CMK (cell line): ENCODE results near the gene ZNF683.
"Not testable (repeated sequence)": the region's sequence is repeated elsewhere in the genome, so short reads cannot be mapped to it uniquely, and the experiment has no call there.

Experiments used
- DNase-seq: peaks from one replicate; pipeline ENCODE4 v3.0.0-alpha.2; 2010; ENCODE audit warnings: low read depth

ZNF683 gene

DNA sequence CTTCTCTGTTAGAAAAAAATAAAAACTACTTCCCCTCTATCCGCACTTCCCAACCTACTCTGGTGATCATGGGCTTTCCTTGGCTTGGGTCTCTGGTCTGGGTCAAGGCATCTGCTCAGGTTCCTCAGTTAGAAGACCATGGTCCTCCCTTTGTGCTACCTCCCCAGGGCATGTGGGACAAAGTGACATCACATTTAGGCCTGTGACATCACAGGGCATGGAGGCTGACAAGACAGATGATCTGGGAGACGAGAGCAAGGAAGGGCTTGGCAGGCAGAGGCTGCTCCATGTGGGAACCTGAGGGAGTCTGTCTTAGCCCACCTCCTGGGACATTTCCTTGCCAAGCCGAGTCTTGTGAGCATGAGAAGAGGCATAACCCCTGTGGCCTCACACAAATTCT, at the start of gene ZNF683:
ZNF683 (minus strand) TSS at position 140 of the 400 bp plus-strand sequence. CDS start 4,179 bp downstream, outside the sequence.
- DNase-seq, result not testable (repeated sequence)

- no peak for DNase-seq
Observed at GRCh38 chr1:26419494-26419893, 46.9 kb upstream of the ZNF683 start.

DNA sequence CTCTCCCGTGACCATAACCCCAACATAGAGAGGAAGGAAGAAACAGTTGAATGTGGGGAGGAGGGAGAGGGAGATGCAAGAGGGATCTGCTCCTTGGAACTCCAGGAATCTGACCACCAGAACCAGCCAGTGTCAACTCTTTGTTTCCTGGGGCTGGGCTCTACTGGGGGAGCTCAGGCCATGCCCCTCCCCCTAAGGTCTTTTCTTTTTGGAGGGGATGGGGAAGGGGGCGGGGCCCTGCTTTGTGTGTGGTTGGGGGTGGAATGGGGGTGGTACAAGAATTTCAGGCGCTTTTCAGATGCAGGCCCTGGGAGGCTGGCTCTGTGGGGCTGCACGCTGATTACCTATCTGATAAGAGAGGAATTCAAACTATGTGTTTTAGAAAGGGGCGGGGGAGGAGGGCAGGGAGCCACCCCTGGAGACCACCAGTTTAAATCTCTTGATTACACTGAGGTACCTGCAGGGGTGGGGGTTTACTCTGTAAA, 46.4 kb upstream of the ZNF683 start:
- DNase-seq, result no peak

DNA sequence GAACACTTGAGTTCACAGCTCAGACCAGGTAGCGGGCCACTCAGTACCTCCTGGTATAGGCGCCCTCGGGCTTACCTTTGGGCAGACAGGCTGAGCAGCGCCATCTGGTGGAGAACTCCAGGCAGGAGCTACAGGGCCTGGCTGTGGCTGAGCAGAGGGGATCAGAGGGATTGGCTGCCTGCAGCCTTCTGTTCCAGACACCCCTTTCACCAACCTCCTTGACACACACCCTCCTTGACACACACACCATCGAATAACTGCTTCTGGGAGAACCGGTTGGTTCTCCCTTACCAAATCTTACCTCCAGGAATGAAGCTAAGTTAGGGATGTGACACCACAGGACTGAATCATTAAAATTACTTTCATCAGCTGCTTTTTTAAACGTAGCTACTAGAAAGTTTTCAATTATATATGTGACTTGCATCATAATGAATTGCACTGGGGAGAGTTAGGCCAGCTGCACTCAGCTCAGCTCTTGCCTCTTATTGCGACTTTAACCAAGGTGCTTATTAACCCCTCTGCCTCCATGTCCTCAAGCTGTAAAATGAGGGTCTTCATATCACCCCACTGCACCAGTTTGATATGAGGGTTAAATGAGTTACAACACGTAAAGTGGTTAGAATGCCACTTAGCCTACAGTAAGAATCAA, 44.7 kb upstream of the ZNF683 start:
- peak; percentile 65 for DNase-seq

- no peak for DNase-seq
Observed at GRCh38 chr1:26413031-26413430, 40.5 kb upstream of the ZNF683 start.

GRCh38 chr1:26412180-26412840, 39.8 kb upstream of the ZNF683 start:
- DNase-seq, result no peak

- no peak for DNase-seq
Observed at GRCh38 chr1:26411624-26412074, 39.1 kb upstream of the ZNF683 start.

DNA sequence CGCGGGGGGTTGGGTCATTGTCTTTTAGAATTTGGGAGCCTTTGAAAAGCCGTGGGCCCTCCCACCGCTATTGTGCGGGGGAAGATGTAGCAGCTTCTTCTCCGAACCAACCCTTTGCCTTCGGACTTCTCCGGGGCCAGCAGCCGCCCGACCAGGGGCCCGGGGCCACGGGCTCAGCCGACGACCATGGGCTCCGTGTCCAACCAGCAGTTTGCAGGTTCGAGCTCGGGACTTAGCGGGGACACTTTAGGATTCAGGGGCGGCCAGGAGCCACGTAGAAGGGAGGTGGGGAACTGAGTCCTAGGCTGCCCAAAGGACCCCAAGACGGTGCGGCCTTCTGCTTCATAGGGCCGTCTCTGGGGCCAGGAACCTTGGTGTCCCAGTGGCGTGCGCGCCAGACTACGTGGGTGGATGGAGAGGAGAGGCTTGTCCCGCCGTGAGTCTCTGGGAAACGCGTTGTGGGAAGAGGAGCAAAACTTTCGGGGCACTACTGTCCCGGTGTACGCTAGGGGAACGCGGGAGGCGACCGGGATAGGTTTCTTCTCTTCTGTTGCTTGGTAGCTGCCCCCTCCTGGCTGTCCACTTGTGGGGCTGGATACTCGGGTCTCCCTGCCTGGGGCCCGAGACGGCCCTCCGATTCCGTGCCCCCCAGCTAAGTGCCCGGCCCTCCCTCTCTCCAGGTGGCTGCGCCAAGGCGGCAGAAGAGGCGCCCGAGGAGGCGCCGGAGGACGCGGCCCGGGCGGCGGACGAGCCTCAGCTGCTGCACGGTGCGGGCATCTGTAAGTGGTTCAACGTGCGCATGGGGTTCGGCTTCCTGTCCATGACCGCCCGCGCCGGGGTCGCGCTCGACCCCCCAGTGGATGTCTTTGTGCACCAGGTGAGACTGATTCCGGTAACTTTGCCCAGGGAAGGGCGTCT, 38.4 kb upstream of the ZNF683 start, which contains the start of gene LIN28A:
LIN28A (plus strand) TSS at position 112 of the 918 bp plus-strand sequence; CDS start at position 187, 75 bp downstream.
- DNase-seq, result no peak

- DNase-seq, result no peak
Observed at GRCh38 chr1:26409191-26409807, 36.7 kb upstream of the ZNF683 start.

DNA sequence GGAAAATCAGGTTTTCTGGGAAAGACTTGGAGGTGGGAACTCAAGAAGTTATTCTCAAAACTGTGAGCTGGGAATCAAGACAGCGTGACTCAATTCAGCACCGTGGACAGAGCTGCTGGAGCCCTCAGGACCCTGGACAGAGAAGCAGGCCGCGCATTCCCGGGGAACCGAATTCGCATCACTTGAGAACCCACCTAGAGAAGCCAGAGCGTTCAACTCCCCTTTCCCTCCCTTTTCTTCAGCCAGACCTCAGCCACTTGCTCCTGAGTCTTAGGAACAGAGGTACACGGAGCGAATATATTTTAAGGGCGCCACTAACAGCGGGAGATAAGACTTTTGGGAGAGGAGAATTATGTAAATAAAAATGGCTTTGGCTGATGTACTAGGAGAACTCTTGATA, 36.1 kb upstream of the ZNF683 start:
- DNase-seq, result no peak

GRCh38 chr1:26405281-26405915, 32.8 kb upstream of the ZNF683 start:
- no peak for DNase-seq

DNA sequence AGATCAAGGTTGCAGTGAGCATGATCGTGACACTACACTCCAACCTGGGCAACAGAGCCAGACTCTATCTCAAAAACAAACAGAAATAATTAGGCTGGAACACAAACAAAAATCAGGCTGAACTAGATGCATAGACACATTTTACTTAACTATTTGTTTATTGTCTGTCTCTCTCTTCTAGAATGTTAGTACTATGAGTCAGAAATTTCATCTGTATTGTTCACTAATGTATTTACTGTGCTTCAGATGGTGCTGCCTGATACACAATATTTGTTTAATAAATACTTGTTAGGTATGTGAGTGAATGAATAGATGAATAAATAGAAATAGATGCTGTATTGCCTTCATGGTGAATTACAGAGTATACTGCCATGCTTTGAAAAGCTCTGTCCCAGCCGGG, 32.1 kb upstream of the ZNF683 start:
- no peak for DNase-seq

- DNase-seq, result no peak
Observed at GRCh38 chr1:26403656-26404055, 31.1 kb upstream of the ZNF683 start.

DNA sequence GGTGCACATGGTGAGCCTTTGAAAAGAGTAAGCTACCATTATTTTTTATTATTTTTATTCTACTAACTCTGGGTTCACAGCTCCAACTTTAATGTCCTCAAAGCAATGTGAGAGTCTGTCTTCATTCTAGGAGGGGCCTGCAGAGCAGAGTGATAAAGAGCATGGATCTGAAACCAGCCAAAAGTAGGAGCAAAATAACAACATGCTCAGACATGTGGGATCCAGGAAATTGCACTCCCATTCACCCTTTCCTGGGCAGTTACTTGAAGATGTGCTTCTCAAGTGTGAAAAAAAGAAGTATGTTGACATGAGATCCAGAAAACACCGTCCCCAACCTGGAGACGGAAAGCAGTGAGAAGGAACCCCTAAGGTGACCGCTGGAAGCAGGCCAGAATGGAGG, 29.3 kb upstream of the ZNF683 start:
- DNase-seq, result no peak

GRCh38 chr1:26399034-26399433, 26.5 kb upstream of the ZNF683 start:
- no peak for DNase-seq

- no peak for DNase-seq
Observed at GRCh38 chr1:26395754-26396153, 23.2 kb upstream of the ZNF683 start.

DNA sequence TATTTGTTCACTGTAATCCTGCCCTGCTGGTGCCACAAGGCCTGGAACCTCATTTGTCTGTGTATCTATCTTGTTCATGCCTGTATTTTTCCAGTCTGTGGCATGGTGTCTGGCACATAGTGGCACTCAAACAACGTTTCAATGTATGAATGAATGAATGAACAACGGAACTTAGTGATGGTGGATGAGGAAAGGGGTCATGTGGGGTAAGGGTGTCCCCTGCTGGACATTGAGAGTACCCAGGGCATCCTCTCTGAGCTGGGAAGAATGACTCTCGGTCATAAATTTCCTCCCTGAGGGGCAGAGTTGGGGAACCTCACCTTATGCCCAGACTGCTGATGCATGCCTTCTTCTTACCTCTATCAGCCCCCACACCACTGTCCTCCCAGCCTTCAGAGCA, 18.9 kb upstream of the ZNF683 start:
- peak; percentile 51 for DNase-seq

GRCh38 chr1:26389604-26390247, 17.2 kb upstream of the ZNF683 start:
- DNase-seq, result no peak

- DNase-seq, result no peak
Observed at GRCh38 chr1:26388791-26389445, 16.4 kb upstream of the ZNF683 start.

GRCh38 chr1:26387447-26387846, 14.9 kb upstream of the ZNF683 start:
- DNase-seq, result no peak
